ENCODE measurements around the gene RNASEL. TPM values are rescaled to one million over a fixed set of nuclear protein-coding genes. Genes with fewer than 3 reads are reported as not detected.

RNASEL gene
- total and polyA plus RNA-seq, 2 donors (not counting 1 experiment from before 2014, with no cell fraction given), result 6.9 to 18.1 TPM

GRCh38 chr1:182627622-182628021, 38.6 kb upstream of the RNASEL start:
- DNase-seq (no peak), ATAC-seq (ENCODE audit: low read depth) (no peak)
- no peak overlapping the region for H3K4me2 ChIP-seq (replicated peaks; ENCODE audit: low read depth, low read length, poor library complexity, severe bottlenecking)
- no peaks in the 10 kb centered on the region for H4K20me1 ChIP-seq (ENCODE audit: control insufficient read depth, insufficient read depth, low read length, poor library complexity, severe bottlenecking)
- no CpG with 5 or more reads among the region's 2 CpGs for WGBS (ENCODE audit: insufficient coverage)
- peaks cover 54% of the 10 kb centered on the region for H3K4me1 Mint-ChIP-seq
- H3K9me3 ChIP-seq (ENCODE audit: control extremely low read depth in 1 of 3, control insufficient read depth in 2 of 3, insufficient read depth in 1 of 3, low read length in 2 of 3), result no peaks in the 10 kb centered on the region
- intact Hi-C loops (cut with micrococcal nuclease), result no loop called here
- H3K4me3 Mint-ChIP-seq, result no peak overlapping the region
- H3K79me2 ChIP-seq (ENCODE audit: control insufficient read depth, insufficient read depth, low read length), result no peaks in the 10 kb centered on the region
- no peak overlapping the region for H3K27ac Mint-ChIP-seq
- TF ChIP-seq CTCF (IDR thresholded peaks at IDR 0.05) (no peak), EZH2 (IDR thresholded peaks at IDR 0.05; ENCODE audit: borderline replicate concordance, insufficient read depth, low read depth, low read length, poor library complexity, severe bottlenecking) (no peak)
- no peak overlapping the region for H3K9ac ChIP-seq (ENCODE audit: low read length)
- no peaks in the 10 kb centered on the region for H3K9me3 Mint-ChIP-seq (ENCODE audit: insufficient read depth)
- no peak overlapping the region for H2AFZ ChIP-seq (ENCODE audit: insufficient read depth, low read depth, low read length, poor library complexity, severe bottlenecking)
- peaks cover 43 to 44% of the 10 kb centered on the region in 2 donors for H3K4me1 ChIP-seq (ENCODE audit: control insufficient read depth in 2 of 2, insufficient read depth in 2 of 2, low read length in 2 of 2)
- CTCF ChIA-PET, result interaction anchor here (1.1 to 2.3 kb wide), 2 partner anchors 13 to 155 kb away, joined by 3 to 7 read pairs; no protein-coding TSS in a partner anchor
- H3K27me3 ChIP-seq (replicated peaks in 1 of 4; ENCODE audit: control extremely low read depth in 1 of 4, control insufficient read depth in 3 of 4, insufficient read depth in 4 of 4, low read length in 3 of 4), result no peaks in the 10 kb centered on the region
- no peak overlapping the region for H3K27ac ChIP-seq (ENCODE audit: low read length in 2 of 2)
- H3K36me3 ChIP-seq (replicated peaks in 1 of 2; ENCODE audit: control extremely low read depth in 1 of 2, control insufficient read depth in 1 of 2, extremely low read depth in 1 of 2, insufficient read depth in 2 of 2, low read length in 1 of 2), result no peaks in the 10 kb centered on the region
- H3K27me3 Mint-ChIP-seq, result no peaks in the 10 kb centered on the region
- H3K4me3 ChIP-seq (ENCODE audit: control extremely low read depth in 1 of 5, extremely low read depth in 1 of 5, insufficient read depth in 1 of 5, low read depth in 2 of 5, low read length in 4 of 5), result no peak overlapping the region
- POLR2A ChIA-PET, result no interaction called here

GRCh38 chr1:182626527-182626926, 37.5 kb upstream of the RNASEL start:
- no peak overlapping the region for H2AFZ ChIP-seq (ENCODE audit: insufficient read depth, low read depth, low read length, poor library complexity, severe bottlenecking)
- 90% methylated on average over 1 of the region's 1 CpG for WGBS (ENCODE audit: insufficient coverage)
- CTCF ChIA-PET, result no interaction called here
- H3K27me3 Mint-ChIP-seq, result no peaks in the 10 kb centered on the region
- no peak overlapping the region for H3K4me2 ChIP-seq (replicated peaks; ENCODE audit: low read depth, low read length, poor library complexity, severe bottlenecking)
- intact Hi-C loops (cut with micrococcal nuclease), result no loop called here
- H3K9me3 ChIP-seq (ENCODE audit: control extremely low read depth in 1 of 3, control insufficient read depth in 2 of 3, insufficient read depth in 1 of 3, low read length in 2 of 3), result no peaks in the 10 kb centered on the region
- H3K4me3 ChIP-seq (ENCODE audit: control extremely low read depth in 1 of 5, extremely low read depth in 1 of 5, insufficient read depth in 1 of 5, low read depth in 2 of 5, low read length in 4 of 5), result no peak overlapping the region
- H3K4me3 Mint-ChIP-seq, result no peak overlapping the region
- H3K9ac ChIP-seq (ENCODE audit: low read length), result no peak overlapping the region
- H3K4me1 Mint-ChIP-seq, result peaks cover 53% of the 10 kb centered on the region
- no peak overlapping the region for H3K27ac Mint-ChIP-seq
- H3K9me3 Mint-ChIP-seq (ENCODE audit: insufficient read depth), result no peaks in the 10 kb centered on the region
- no peaks in the 10 kb centered on the region for H3K79me2 ChIP-seq (ENCODE audit: control insufficient read depth, insufficient read depth, low read length)
- H3K36me3 ChIP-seq (replicated peaks in 1 of 2; ENCODE audit: control extremely low read depth in 1 of 2, control insufficient read depth in 1 of 2, extremely low read depth in 1 of 2, insufficient read depth in 2 of 2, low read length in 1 of 2), result no peaks in the 10 kb centered on the region
- no peaks in the 10 kb centered on the region for H3K27me3 ChIP-seq (replicated peaks in 1 of 4; ENCODE audit: control extremely low read depth in 1 of 4, control insufficient read depth in 3 of 4, insufficient read depth in 4 of 4, low read length in 3 of 4)
- peaks cover 47 to 49% of the 10 kb centered on the region in 2 donors for H3K4me1 ChIP-seq (ENCODE audit: control insufficient read depth in 2 of 2, insufficient read depth in 2 of 2, low read length in 2 of 2)
- H3K27ac ChIP-seq (ENCODE audit: low read length in 2 of 2), result no peak overlapping the region
- no peaks in the 10 kb centered on the region for H4K20me1 ChIP-seq (ENCODE audit: control insufficient read depth, insufficient read depth, low read length, poor library complexity, severe bottlenecking)
- TF ChIP-seq CTCF (IDR thresholded peaks at IDR 0.05), result no peak
- POLR2A ChIA-PET, result no interaction called here
- ATAC-seq (ENCODE audit: low read depth) (no peak), DNase-seq (no peak)

All from B cell (primary cell).